ENCODE measurements around the gene KLF1. TPM values are rescaled to one million over a fixed set of nuclear protein-coding genes. Genes with fewer than 3 reads are reported as not detected.

Gene KLF1
- total RNA-seq, 1 donor from 2014 or later, result not detected

DNA sequence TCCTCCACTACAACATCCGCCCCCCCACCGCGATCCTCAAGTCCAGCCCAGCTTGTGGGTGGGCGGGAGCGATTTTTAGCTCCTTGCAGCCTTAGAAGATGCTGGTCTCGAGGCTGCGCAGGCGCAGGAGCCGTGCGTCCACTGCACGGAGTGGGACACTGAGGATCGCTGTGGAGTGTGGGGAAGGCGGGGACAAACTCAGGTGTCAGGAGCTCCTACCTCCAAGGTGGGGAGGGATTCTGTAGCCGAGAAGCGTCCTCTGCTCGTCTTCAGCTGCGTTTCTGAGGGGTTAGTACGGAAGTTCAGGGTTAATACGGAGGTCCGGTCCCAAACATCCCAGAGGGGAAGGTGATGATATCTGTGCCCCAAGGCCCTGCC, 52.4 kb downstream of the KLF1 start, which contains the start of gene RTBDN:
Gene RTBDN (minus strand): TSS at position 14 of the 378 bp plus-strand sequence. CDS start 4,600 bp downstream, outside the sequence.
- TF ChIP-seq, protein P1, sequence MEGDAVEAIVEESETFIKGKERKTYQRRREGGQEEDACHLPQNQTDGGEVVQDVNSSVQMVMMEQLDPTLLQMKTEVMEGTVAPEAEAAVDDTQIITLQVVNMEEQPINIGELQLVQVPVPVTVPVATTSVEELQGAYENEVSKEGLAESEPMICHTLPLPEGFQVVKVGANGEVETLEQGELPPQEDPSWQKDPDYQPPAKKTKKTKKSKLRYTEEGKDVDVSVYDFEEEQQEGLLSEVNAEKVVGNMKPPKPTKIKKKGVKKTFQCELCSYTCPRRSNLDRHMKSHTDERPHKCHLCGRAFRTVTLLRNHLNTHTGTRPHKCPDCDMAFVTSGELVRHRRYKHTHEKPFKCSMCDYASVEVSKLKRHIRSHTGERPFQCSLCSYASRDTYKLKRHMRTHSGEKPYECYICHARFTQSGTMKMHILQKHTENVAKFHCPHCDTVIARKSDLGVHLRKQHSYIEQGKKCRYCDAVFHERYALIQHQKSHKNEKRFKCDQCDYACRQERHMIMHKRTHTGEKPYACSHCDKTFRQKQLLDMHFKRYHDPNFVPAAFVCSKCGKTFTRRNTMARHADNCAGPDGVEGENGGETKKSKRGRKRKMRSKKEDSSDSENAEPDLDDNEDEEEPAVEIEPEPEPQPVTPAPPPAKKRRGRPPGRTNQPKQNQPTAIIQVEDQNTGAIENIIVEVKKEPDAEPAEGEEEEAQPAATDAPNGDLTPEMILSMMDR (IDR thresholded peaks at IDR 0.05; ENCODE audit: partially characterized antibody, unreplicated experiment), result no peak
- H3K36me3 Mint-ChIP-seq (ENCODE audit: unreplicated experiment), result peaks cover 6% of the 10 kb centered on the region
- H3K4me3 Mint-ChIP-seq (ENCODE audit: unreplicated experiment), result peak within 1 kb of the TSS; percentile 89
- peaks cover 34% of the 10 kb centered on the region for H3K27me3 Mint-ChIP-seq (ENCODE audit: unreplicated experiment)
- peak within 1 kb of the TSS; percentile 79 for H3K27ac Mint-ChIP-seq (ENCODE audit: unreplicated experiment)
- peaks cover 25% of the 10 kb centered on the region for H3K9me3 Mint-ChIP-seq (ENCODE audit: unreplicated experiment)
- peaks cover 33% of the 10 kb centered on the region for H3K4me1 Mint-ChIP-seq (ENCODE audit: low read depth, unreplicated experiment)
- DNase-seq, result peak; percentile 48

Small RNA genes within 50 kb of the gene (microRNA-seq; reads per million reads assigned to microRNA genes)
- gene MIR5695 (ENCODE audit: unreplicated experiment) (0.41 reads per million), gene MIR6794 (ENCODE audit: unreplicated experiment) (10.6 reads per million, percentile 51 among the genes with 10 or more reads in this experiment)

Other genes with a start within 250 kb of the KLF1 start
- 72.2 TPM for gene MAN2B1, start 220.5 kb downstream of the KLF1 start, total RNA-seq (ENCODE audit: unreplicated experiment)
- 16.3 TPM for gene WDR83, start 220.4 kb downstream of the KLF1 start, total RNA-seq (ENCODE audit: unreplicated experiment)
- 116 TPM for gene DHPS, start 205.3 kb downstream of the KLF1 start, total RNA-seq (ENCODE audit: unreplicated experiment)
- not detected for gene GNG14, start 199.2 kb downstream of the KLF1 start, total RNA-seq (ENCODE audit: unreplicated experiment)
- gene FBXW9, start 190.6 kb downstream of the KLF1 start, total RNA-seq (ENCODE audit: unreplicated experiment), result 7.4 TPM
- 135 TPM for gene TNPO2, start 163.3 kb downstream of the KLF1 start, total RNA-seq (ENCODE audit: unreplicated experiment)
- gene TRIR, start 152.5 kb downstream of the KLF1 start, total RNA-seq (ENCODE audit: unreplicated experiment), result 204 TPM
- gene GET3, start 149.7 kb downstream of the KLF1 start, total RNA-seq (ENCODE audit: unreplicated experiment), result 49.3 TPM
- gene BEST2, start 135.4 kb downstream of the KLF1 start, total RNA-seq (ENCODE audit: unreplicated experiment), result not detected
- gene HOOK2, start 111.6 kb downstream of the KLF1 start, total RNA-seq (ENCODE audit: unreplicated experiment), result 40.1 TPM
- 24.9 TPM for gene JUNB, start 95.7 kb downstream of the KLF1 start, total RNA-seq (ENCODE audit: unreplicated experiment)
- 671 TPM for gene PRDX2, start 85.4 kb downstream of the KLF1 start, total RNA-seq (ENCODE audit: unreplicated experiment)
- 14.4 TPM for gene THSD8, start 85.1 kb downstream of the KLF1 start, total RNA-seq (ENCODE audit: unreplicated experiment)
- gene RNASEH2A, start 80.6 kb downstream of the KLF1 start, total RNA-seq (ENCODE audit: unreplicated experiment), result 16.7 TPM
- 4.8 TPM for gene RTBDN, start 52.6 kb downstream of the KLF1 start, total RNA-seq (ENCODE audit: unreplicated experiment)
- gene MAST1, start 48.7 kb downstream of the KLF1 start, total RNA-seq (ENCODE audit: unreplicated experiment), result 230 TPM
- 7.9 TPM for gene DNASE2, start 5.8 kb downstream of the KLF1 start, total RNA-seq (ENCODE audit: unreplicated experiment)
- 34.2 TPM for gene GCDH, start 4.0 kb upstream of the KLF1 start, total RNA-seq (ENCODE audit: unreplicated experiment)
- 0.59 TPM for gene SYCE2, start 32.1 kb upstream of the KLF1 start, total RNA-seq (ENCODE audit: unreplicated experiment)
- 71.6 TPM for gene FARSA, start 46.5 kb upstream of the KLF1 start, total RNA-seq (ENCODE audit: unreplicated experiment)
- gene CALR, start 51.4 kb upstream of the KLF1 start, total RNA-seq (ENCODE audit: unreplicated experiment), result 543 TPM
- gene RAD23A, start 58.7 kb upstream of the KLF1 start, total RNA-seq (ENCODE audit: unreplicated experiment), result 62.1 TPM
- gene GADD45GIP1, start 70.0 kb upstream of the KLF1 start, total RNA-seq (ENCODE audit: unreplicated experiment), result 28.8 TPM
- gene DAND5, start 82.4 kb upstream of the KLF1 start, total RNA-seq (ENCODE audit: unreplicated experiment), result 0.44 TPM
- 2.4 TPM for gene NFIX, start 108.3 kb upstream of the KLF1 start, total RNA-seq (ENCODE audit: unreplicated experiment)
- 1.3 TPM for gene LYL1, start 215.7 kb upstream of the KLF1 start, total RNA-seq (ENCODE audit: unreplicated experiment)
- gene TRMT1, start 229.5 kb upstream of the KLF1 start, total RNA-seq (ENCODE audit: unreplicated experiment), result 29.2 TPM
- gene NACC1, start 231.1 kb upstream of the KLF1 start, total RNA-seq (ENCODE audit: unreplicated experiment), result 68.6 TPM

Measured in glutamatergic neuron (in vitro differentiated cells).